HG03159 (cell line): Measurements from ENCODE around the gene CCDC167.

Experiments
- ATAC-seq: cut with Tn5 transposase; IDR thresholded peaks from one replicate; pipeline ENCODE4 v1.9.1; 2021; ENCODE audit warnings: mild to moderate bottlenecking, moderate library complexity; ENCODE audit not compliant: unreplicated experiment

The CCDC167 gene

DNA sequence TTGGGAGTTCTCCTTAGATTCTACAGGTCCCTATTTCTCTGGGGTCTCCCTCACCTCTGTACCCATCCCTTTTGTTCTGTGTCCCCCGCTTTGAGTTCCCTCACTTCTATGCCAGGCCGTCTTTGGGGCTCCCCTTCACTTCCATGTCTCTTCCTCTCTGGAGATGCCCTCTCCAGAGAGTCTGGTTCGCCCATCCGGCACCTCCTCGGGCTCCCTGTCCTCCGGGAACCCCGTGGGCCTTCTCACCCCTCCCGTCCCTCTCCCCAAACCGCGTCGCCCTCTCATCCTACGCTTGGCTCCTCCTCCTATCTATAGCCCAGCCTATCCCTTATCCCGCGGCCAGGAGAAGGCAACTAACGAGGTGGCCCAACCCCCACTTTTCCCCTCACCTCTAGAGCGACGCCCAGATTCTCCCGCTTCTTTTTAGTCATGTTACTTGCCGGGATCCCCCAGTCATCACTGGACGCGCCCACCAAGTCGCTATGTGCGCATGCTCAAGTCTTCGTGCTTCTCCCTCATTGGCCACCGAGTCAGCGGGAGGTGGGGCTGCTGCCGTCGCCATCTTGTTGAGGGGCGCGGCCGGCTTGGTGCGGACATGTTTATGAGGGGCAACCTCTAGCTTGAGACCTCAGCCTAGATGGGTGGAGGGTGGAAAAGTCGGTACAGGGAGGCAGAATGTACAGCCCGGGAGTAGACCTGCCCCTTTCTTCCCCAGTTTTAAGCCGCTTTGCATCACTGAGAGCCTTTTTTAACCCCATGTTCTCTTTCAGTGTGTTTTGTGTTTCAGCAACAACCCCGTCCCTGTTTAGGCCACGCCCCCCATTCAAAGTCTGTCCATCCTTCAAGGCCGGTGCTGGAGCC is at the start of gene CCDC167:
CCDC167 (minus strand) TSS at position 461 of the 861 bp plus-strand sequence; CDS start at position 431, 30 bp downstream.
- ATAC-seq, result peak; percentile 91

DNA sequence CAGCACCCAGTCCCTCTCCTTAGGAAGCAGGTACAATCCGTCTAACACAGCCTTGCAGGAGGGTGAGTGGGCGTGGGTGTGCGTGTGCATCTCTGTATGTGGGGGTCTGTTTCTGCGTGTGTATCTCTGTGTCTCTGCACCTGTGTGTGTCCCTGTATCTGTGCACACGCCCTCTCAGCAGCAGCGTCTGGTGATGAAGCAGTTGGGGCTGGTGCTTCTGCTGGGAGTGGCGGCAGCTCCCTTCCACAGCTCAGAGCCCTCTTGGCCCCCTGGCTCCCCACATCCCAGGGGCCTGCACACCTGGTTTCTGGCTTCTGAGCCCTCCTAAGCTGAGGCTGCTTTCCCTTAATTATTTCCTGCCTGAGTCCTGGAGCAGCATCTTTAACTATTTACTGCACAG is 49.5 kb upstream of the CCDC167 start:
- ATAC-seq, result no peak

DNA sequence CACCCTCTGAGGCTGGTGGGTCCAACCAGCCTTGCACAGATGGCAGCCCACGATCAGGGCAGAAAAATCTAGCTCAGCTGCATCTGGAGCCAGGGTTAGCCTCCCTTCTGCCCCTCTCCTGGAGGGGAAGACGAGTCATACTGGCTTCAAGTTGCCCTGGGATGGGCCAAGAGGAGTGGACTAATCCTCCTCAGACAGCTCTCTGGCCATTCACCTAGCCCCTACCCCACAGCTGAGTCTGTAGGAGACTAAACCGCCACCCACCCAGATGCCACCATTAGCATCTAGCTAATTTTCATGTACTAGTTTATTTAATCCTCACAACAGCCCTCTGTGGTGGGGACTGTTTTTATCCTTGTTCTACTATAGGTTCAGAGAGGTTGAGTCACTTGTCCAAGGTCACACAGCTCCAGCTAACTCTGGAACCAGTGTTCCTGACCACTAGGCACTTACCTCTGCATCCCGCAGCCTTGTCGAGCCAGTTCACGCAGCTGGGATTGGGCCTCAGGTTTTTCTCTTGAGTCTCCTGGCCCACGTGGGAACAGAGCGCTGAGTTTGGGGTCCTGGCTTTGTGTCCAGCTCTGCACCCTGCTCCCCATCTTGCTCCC is 48.5 kb upstream of the CCDC167 start:
- ATAC-seq, result no peak

DNA sequence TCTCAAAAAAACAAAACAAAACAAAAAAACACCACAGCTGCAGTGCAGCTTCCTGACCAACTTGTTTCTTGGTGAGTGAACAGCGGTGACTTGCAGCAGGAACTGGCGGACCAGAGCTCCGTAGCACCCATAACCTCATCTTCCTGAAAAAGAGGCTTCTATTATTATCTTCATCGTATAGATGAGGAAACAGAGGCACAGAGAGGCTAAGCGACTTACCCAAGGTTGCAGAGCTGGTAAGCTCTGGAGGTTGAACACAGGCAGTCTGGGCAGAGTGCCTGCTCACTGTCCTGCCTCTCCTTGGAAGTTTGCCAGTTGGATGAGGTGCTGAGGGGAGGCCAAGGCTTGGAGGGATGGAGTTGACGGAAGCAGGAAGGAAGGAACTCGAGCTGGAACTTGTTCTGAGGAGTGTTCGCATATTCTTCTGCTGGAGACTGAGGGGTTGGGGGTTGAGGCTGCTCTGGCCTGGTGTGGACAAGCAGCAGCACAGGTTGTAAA is 47.9 kb upstream of the CCDC167 start:
- no peak for ATAC-seq

DNA sequence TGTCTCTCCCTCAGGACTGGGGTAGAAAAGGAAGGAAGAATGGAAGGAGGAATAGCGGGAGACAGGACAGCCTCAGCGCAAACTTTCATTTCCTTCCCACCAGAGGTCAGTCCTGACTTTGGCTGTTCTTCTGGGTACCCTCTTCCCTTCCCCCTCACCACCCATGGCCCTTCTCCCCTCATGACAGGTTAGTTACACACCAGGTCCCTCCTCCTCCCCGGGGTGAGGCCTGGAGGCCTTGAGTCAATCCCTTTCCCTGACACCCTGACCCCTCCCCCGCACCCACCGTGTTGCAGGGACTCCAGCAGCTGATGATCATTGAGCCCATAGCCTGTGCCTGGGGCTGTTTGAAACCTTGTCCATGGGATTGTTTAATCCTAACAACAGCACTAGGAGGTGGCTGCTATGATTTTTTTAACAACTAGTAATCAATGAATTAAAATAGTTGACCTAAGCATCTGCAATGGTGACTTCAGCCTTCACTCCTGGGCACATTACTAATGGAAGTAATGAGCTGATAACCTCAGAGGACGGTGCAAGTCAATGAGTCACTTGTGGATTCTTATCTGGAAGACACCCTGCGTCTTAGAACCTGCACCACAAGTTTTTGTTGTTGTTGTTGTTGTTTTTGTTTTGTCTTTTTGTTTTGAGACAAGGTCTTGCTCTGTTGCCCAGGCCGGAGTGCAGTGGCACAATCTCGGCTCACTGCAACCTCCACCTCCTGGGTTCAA is 46.6 kb upstream of the CCDC167 start:
- ATAC-seq, result no peak

DNA sequence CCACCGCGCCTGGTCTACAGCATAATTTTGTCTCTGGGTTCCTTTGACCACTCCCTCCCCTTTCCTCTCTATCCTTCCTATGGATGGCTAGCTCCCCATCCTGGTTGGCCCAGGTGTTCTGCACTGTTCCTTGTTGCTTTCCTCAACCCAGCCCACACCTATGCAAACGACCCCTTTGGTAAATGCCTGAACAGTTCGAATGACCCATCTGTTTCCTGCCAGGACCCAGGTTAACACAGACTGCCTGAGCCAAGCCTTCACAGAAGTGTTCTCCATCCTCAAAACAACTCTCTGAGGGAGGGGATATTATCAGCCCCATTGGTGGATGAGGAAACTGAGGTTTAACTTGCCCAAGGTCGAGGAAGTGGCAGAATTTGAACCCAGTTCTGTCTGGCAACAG is 44.8 kb upstream of the CCDC167 start:
- no peak for ATAC-seq

DNA sequence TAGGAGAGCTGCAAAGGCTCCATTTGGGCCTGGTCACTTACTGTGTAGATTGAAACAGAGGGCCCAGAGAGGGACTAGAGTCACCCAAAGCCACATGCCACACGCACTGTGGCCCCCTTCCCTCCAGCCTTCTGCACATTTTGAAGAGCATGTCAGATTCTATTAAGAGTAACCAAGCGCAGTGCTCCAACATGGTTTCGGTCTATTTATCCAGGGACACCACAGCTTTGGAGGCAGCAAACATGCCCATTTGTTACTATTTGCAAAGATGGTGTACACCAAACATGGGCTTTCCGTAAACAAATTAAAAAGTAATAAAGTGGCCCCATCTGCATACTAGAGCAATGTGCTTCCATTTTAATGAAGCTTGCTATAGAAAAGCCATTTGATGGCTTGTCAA is 43.7 kb upstream of the CCDC167 start:
- ATAC-seq, result no peak

DNA sequence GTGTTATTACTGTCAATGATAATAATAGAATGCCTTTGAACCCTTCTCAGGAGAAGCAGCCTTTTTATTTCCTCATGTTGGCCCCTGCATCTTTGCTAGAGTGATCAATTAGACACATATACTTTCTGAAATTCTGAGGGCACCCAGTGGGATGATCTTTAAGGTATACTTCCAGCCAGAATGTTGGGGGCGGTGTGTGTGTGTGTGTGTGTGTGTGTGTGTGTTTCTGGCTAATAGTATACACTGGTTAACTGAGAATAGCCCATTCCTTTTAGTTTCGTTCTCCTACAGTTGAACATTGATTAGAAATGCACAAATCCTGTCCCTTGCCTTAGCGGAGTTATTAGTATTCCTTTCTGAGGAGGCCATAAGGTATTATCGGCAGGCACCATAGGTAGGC is 41.7 kb upstream of the CCDC167 start:
- ATAC-seq, result no peak

DNA sequence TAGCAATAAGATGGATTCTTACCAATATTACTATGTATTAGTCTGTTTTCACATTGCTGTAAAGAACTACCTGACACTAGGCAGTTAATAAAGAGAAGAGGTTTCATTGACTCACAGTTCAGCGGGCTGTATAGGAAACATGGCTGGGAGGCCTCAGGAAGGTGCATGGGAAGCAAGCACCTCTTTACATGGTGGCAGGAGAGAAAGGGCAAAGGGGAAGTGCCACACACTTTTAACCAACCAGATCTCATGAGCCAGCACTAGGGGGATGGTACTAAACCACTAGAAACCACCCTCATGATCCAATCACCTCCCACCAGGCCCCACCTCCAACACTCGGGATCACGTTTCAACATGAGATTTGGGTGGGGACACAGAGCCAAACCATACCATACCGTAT is 40.7 kb upstream of the CCDC167 start:
- ATAC-seq, result no peak

DNA sequence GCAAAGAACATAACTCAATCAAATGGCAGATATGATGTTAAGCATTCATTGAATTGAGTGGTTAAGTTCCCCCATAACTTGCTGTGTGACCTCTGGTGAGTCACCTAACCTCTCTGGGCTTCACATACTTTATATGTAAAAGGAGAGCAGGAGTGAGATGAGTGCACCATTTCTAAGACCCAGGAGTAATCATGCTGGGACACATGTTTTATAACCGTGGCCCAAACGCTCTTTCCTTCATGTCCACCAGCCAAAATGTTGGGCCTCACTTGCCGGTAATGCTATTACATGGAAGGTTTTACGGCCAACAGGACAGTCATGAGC is 40.3 kb upstream of the CCDC167 start:
- ATAC-seq, result no peak

DNA sequence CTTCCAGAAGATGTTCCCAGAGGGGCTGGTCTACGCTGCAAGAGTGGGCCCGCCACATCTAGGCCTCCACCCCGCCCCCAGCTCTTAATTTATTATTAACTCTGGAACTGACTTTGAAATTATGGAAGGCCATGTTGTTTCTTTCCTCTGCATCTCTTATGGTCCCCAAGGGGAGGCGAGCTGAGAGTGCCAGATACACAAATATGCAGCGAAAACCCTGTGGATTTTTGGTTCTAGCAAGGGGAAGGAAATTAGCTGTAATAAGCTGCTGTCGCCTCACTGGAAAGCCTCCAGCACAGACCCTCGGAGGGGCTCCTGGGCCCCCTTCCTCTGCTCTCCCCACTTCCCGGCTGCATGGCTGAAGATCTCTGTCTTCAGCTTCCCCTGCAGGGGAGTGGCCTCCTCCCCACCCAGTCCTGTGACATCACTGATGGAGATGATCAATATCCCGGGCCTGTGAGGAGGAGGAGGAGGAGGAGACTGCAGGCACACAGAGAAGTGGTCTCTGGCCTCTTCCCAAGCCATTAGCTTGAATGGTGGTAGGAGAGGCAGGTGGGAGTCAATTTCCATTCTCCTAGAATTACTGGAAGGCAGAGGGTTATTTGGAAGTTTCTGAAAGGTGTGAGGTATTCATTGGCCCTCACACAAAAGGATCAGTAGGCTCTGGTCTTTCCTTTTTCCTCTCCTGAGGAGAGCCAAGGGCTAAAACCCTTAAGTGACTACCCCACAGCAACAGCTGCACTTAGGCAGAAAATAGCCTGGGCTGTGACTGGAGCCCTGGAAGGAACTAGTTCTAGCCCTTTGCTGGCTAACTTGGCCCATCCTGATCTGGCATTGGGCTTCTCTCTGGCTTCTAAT is 39.7 kb upstream of the CCDC167 start:
- no peak for ATAC-seq

DNA sequence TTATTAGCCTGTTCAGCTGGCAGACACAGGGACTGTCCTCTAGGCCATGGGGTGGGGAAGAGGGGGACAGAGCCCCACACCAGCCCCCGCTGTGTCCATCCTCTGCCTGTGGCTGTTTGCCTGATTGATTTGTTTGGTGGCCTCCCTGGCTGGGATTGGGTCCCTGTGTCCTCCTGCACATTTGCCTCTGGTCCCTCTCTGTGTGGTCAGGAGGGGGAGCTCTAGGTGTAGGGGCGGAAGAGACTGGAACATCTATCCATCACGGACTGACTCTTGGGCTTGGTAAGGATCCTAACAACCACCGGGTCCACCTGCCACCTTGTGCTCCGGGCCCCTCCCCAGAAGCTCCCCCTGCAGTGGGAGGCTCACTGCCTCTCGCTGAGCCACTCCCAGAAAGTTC is 38.4 kb upstream of the CCDC167 start:
- no peak for ATAC-seq

DNA sequence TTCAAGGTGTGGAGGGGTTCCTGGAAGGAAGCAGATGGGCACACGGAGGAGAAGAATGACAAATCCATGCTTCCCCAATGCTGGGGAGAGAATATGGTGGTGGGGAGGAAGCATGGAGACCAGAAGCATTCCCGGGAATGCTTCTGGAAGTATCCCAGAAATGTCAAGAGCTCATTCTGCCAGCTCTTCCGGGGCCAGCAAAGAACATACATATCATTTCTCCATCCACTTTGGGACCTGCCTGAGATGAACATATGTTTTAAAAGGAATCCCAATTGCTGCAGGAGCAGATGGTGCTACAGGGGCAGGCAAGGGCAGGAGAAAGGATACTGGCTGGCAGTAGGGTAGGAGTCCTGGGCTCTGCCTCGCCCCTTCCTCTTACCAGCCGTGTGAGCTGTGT is 37.9 kb upstream of the CCDC167 start:
- no peak for ATAC-seq

DNA sequence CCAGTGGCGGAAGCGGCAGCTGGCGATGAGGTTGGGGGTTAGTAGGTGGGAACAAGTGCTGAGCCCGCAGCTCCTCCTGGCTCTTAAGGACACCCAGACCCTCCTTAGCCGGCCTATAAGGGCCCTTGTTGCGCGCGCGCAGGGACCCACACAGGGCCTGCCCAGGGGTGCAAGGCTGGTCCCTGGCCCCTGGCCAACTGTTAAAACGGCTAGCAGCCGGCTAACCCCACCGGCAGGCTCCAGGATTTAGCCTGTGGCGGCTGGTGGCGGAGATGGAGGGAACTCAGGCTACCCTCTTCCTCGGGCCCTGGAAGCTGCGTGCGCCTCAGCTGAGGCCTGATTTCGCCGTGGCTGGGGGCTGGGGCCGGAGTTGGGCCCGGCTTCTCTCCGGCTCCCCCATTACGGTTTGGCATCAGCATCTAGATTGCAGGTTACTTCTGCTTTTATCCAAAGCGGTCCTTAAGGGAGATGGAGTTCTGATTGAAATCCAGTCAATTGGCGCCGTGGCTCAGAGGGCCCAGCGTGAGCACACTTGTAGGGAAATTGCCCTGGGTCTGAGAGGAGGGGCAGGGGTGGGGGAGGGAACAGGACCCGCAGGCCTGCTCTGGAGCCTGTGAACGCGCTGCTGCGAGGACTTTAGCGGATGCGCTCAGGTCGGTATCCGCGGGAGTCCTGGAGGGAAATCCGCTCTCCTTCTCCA is 36.9 kb upstream of the CCDC167 start:
- ATAC-seq, result no peak

DNA sequence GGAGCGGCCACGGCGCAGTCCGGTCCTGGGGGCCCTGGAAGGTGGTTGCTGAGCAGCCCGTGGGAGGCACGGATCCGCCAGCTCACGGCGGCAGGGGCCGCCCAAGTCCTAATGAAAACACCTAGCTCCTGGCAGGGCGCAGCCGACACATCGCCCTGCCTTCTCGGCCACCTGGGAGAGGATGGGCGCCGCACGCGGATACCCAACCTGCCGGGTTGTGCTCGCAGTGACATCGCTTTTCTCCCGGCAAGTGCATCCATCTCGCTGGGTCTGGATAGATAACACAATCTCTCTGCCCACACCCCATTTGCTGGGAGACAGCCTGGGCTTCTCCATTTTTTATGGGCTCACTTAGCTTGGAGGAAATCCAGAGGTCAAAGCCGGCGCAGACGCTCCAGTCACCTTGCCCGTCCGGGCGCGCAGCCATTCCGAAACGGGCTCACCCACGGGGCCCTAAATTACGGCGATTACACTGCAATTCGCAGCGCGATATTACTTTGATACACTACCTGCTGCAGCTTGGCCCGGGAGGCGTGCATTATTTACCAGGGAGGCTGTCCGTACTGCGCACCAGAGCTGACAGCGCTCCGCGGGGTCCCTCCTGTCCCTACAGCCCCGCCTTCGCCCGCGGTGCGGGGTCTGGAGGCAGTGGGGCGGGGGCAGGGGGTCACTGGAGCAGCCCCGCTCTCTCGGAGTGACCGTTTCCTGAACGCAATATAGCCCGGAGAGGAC is 36.2 kb upstream of the CCDC167 start:
- no peak for ATAC-seq

DNA sequence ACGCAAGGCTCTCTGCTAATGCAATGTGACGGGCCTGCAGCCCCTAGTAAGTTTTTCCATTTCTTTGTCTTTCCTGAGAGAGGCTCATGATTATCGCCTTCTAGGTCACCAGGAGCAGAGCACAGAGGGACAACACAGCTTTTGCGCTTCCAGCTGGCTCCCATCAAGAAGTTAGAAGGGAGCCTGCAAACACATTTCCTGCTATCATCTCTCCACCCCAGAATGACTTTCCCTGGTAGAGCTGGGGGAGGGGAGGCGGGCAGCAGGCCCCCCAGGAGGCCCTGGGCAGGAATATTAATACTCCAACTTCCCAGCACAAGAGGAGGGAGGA is 35.7 kb upstream of the CCDC167 start:
- ATAC-seq, result no peak

DNA sequence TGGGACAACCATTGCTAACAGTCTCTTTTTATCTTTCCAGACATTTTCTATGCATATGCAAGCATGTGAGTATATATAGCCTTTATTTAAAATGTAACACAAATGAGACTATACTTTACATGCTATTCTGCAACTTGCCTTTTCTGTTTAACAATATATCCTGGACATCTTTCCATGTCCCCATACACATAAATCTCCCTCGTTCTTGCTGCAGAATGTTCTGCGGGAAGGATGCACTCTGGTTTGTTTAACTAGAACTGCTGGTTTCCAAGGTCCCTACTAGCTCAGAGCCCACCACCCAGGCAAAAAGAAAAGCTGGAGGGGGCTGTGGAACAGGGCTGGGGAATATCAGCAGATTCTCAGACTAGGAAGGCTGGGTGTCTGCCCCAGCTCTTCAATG is 35.2 kb upstream of the CCDC167 start:
- no peak for ATAC-seq

DNA sequence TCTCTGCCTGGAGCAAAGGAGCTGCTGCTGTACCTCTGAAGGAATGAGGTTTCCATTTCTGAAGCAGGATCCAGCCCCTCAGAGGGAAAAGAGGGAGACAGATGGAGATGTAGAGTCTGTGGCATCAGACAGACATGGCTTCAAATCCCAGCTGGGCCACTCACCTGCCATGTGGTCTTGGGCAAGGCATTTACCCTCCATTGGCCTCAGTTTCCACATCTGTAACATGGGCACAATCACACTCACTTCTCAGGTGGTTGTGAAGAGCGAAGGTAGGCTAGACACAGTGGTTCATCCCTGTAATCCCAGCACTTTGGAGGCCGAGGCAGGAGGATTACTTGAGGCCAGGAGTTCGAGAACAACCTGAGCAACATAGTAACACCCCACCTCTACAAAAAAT is 32.4 kb upstream of the CCDC167 start:
- ATAC-seq, result no peak

DNA sequence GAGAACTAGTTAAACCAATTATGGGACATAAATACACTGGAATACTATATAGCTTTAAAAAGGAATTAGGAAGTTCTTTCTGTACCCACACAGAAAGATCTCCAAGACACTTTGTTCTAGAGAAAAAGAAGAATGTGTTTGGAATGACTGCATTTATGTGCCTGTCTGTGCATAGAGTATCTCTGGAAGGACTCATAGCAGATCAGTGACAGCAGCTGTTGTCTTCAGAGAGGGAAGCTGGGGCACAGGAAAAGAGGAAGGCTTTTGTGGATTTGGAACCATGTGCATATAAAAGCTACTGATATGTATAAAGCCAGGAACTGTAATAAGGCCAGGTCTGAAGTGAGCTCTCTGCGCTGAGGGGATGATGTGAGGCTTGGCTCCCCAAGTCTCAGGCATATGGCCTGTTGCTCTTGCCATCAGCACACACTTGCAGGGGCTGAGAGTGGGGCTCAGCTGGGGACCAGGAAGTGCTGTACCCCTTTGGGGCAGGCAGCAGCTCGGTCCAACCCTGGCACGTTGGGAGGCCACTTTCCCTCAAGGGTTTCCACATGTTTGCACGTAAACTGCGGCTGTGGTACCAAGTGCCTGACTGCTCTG is 31.8 kb upstream of the CCDC167 start:
- no peak for ATAC-seq
